Measurements from ENCODE around the gene LKAAEAR1. TPM values are rescaled to one million over a fixed set of nuclear protein-coding genes. Genes with fewer than 3 reads are reported as not detected.
A peak's percentile ranks its signal among the peaks of the same experiment; 100 is the strongest.

Gene LKAAEAR1
- total and polyA plus RNA-seq, 9 of the 15 experiments (the other 6 are each of a cell fraction or from before 2014, with no cell fraction given) = not detected

DNA sequence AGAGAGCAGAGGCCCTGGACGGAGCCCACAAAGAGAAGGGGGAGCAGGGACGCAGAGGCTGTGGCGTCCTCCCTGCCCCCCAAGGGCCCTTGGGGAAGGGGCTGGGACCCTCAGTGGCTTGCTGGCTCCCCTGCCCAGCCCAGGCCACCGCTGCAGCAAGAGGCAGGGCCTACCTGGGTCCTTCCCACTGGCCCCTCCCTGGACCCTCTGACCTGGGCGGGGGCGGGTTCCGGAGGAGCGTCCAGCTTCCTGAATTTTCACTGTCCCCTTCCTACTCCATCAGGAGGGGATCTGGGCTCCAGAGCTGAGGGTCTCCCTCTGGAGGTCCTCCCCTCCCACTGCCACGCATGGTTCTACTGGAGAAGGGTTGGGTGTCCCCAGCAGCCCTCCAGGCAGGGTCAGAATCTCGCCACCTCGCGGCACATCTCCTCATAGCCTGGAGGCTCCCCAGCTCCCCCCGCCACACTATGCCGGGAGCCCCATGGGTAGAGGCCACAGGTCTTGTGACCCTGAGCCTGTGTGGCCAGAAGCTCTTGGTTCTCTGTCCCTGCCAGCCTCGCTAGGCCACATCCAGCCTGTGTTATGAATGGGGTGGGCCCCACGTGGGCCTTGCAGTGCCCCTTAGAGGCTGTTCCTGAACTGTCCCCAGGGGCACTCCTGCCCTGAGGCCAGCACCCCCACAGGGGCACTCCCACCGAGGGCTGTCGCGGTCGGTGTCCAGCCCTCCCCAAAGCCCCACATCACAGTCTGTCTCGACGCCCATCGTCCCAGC is 33.8 kb downstream of the LKAAEAR1 start (continued):
- TF ChIP-seq, protein P1, sequence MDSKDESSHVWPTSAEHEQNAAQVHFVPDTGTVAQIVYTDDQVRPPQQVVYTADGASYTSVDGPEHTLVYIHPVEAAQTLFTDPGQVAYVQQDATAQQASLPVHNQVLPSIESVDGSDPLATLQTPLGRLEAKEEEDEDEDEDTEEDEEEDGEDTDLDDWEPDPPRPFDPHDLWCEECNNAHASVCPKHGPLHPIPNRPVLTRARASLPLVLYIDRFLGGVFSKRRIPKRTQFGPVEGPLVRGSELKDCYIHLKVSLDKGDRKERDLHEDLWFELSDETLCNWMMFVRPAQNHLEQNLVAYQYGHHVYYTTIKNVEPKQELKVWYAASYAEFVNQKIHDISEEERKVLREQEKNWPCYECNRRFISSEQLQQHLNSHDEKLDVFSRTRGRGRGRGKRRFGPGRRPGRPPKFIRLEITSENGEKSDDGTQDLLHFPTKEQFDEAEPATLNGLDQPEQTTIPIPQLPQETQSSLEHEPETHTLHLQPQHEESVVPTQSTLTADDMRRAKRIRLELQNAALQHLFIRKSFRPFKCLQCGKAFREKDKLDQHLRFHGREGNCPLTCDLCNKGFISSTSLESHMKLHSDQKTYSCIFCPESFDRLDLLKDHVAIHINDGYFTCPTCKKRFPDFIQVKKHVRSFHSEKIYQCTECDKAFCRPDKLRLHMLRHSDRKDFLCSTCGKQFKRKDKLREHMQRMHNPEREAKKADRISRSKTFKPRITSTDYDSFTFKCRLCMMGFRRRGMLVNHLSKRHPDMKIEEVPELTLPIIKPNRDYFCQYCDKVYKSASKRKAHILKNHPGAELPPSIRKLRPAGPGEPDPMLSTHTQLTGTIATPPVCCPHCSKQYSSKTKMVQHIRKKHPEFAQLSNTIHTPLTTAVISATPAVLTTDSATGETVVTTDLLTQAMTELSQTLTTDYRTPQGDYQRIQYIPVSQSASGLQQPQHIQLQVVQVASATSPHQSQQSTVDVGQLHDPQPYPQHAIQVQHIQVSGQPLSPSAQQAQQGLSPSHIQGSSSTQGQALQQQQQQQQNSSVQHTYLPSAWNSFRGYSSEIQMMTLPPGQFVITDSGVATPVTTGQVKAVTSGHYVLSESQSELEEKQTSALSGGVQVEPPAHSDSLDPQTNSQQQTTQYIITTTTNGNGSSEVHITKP (IDR thresholded peaks at IDR 0.05; ENCODE audit: partially characterized antibody) = peak; percentile 63
- no peak for TF ChIP-seq ZZZ3 (IDR thresholded peaks at IDR 0.05)
- peak; percentile 59 for TF ChIP-seq RBFOX2 (IDR thresholded peaks at IDR 0.05; ENCODE audit: low read depth, low read length)
- no peak for TF ChIP-seq SRSF3 (IDR thresholded peaks at IDR 0.05; ENCODE audit: insufficient read depth, low read length)
- peak; percentile 47 for TF ChIP-seq TAF1 (IDR thresholded peaks at IDR 0.05; ENCODE audit: control insufficient read depth, extremely low read depth, insufficient read depth, low read length, severe bottlenecking)
- TF ChIP-seq ILF3 (IDR thresholded peaks at IDR 0.05; ENCODE audit: borderline replicate concordance) = no peak
- TF ChIP-seq ZBTB7A (IDR thresholded peaks at IDR 0.05; ENCODE audit: borderline replicate concordance, control insufficient read depth, low read depth, low read length) = peak; percentile 97
- TF ChIP-seq, protein P2, sequence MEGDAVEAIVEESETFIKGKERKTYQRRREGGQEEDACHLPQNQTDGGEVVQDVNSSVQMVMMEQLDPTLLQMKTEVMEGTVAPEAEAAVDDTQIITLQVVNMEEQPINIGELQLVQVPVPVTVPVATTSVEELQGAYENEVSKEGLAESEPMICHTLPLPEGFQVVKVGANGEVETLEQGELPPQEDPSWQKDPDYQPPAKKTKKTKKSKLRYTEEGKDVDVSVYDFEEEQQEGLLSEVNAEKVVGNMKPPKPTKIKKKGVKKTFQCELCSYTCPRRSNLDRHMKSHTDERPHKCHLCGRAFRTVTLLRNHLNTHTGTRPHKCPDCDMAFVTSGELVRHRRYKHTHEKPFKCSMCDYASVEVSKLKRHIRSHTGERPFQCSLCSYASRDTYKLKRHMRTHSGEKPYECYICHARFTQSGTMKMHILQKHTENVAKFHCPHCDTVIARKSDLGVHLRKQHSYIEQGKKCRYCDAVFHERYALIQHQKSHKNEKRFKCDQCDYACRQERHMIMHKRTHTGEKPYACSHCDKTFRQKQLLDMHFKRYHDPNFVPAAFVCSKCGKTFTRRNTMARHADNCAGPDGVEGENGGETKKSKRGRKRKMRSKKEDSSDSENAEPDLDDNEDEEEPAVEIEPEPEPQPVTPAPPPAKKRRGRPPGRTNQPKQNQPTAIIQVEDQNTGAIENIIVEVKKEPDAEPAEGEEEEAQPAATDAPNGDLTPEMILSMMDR (IDR thresholded peaks at IDR 0.05 in 2 of 3, conservative IDR thresholded peaks at IDR 0.05 in 1 of 3; ENCODE audit: insufficient read depth in 2 of 3, low read depth in 1 of 3, low read length in 3 of 3) = peak; percentile 60 to 69 (median 69)
- TF ChIP-seq, protein P3, sequence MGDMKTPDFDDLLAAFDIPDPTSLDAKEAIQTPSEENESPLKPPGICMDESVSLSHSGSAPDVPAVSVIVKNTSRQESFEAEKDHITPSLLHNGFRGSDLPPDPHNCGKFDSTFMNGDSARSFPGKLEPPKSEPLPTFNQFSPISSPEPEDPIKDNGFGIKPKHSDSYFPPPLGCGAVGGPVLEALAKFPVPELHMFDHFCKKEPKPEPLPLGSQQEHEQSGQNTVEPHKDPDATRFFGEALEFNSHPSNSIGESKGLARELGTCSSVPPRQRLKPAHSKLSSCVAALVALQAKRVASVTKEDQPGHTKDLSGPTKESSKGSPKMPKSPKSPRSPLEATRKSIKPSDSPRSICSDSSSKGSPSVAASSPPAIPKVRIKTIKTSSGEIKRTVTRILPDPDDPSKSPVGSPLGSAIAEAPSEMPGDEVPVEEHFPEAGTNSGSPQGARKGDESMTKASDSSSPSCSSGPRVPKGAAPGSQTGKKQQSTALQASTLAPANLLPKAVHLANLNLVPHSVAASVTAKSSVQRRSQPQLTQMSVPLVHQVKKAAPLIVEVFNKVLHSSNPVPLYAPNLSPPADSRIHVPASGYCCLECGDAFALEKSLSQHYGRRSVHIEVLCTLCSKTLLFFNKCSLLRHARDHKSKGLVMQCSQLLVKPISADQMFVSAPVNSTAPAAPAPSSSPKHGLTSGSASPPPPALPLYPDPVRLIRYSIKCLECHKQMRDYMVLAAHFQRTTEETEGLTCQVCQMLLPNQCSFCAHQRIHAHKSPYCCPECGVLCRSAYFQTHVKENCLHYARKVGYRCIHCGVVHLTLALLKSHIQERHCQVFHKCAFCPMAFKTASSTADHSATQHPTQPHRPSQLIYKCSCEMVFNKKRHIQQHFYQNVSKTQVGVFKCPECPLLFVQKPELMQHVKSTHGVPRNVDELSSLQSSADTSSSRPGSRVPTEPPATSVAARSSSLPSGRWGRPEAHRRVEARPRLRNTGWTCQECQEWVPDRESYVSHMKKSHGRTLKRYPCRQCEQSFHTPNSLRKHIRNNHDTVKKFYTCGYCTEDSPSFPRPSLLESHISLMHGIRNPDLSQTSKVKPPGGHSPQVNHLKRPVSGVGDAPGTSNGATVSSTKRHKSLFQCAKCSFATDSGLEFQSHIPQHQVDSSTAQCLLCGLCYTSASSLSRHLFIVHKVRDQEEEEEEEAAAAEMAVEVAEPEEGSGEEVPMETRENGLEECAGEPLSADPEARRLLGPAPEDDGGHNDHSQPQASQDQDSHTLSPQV (IDR thresholded peaks at IDR 0.05) = peak; percentile 62; the same call in 1 of the 2 replicates
- TF ChIP-seq, protein P4, sequence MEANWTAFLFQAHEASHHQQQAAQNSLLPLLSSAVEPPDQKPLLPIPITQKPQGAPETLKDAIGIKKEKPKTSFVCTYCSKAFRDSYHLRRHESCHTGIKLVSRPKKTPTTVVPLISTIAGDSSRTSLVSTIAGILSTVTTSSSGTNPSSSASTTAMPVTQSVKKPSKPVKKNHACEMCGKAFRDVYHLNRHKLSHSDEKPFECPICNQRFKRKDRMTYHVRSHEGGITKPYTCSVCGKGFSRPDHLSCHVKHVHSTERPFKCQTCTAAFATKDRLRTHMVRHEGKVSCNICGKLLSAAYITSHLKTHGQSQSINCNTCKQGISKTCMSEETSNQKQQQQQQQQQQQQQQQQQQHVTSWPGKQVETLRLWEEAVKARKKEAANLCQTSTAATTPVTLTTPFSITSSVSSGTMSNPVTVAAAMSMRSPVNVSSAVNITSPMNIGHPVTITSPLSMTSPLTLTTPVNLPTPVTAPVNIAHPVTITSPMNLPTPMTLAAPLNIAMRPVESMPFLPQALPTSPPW (CRISPR knock-in tag; IDR thresholded peaks at IDR 0.05) = peak; percentile 86
- TF ChIP-seq, protein P5, sequence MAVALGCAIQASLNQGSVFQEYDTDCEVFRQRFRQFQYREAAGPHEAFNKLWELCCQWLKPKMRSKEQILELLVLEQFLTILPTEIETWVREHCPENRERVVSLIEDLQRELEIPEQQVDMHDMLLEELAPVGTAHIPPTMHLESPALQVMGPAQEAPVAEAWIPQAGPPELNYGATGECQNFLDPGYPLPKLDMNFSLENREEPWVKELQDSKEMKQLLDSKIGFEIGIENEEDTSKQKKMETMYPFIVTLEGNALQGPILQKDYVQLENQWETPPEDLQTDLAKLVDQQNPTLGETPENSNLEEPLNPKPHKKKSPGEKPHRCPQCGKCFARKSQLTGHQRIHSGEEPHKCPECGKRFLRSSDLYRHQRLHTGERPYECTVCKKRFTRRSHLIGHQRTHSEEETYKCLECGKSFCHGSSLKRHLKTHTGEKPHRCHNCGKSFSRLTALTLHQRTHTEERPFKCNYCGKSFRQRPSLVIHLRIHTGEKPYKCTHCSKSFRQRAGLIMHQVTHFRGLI (CRISPR knock-in tag; IDR thresholded peaks at IDR 0.05) = no peak

Data from K562 (cell line).